ENCODE measurements around the gene MPZL1. TPM values are rescaled to one million over a fixed set of nuclear protein-coding genes. Genes with fewer than 3 reads are reported as not detected.
A peak's percentile ranks its signal among the peaks of the same experiment; 100 is the strongest.

MPZL1 gene
- total and polyA plus RNA-seq, 2 of the 13 experiments (the other 11 are each of a cell fraction or from before 2014, with no cell fraction given), result 38.0 to 68.7 TPM

DNA sequence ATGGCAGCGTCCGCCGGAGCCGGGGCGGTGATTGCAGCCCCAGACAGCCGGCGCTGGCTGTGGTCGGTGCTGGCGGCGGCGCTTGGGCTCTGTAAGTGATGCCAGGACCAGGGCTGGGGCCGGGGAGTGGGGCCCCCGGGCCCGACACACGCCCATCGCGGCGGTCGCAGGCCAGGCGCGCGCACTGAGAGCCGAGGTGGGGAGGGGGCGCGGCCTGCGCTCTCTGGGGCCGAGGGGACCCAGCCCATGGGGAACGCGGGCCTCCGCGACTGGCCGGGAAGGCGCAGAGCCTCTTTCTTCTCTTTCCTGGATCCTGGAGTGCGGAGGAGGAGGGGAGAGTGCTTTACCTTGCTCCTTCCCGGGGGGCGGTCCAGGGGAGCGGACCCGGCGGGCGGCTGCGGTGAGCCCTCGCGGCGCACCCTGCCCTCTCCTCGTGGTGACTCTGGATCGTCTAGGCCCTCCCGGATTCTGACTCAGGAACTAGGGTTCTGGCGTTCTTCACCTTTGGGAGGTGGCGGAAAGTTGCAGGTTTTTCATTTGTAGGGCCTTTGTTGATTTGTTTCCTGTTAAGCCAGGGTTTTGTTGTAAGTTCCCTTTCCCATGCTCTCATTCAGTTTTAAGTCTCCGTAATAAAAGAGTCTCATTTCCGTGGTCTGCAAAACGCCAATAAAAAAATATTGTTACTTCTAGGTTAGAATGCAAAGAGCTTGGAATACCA is 529 bp downstream of the MPZL1 start (continued):
- TF ChIP-seq, protein P1, sequence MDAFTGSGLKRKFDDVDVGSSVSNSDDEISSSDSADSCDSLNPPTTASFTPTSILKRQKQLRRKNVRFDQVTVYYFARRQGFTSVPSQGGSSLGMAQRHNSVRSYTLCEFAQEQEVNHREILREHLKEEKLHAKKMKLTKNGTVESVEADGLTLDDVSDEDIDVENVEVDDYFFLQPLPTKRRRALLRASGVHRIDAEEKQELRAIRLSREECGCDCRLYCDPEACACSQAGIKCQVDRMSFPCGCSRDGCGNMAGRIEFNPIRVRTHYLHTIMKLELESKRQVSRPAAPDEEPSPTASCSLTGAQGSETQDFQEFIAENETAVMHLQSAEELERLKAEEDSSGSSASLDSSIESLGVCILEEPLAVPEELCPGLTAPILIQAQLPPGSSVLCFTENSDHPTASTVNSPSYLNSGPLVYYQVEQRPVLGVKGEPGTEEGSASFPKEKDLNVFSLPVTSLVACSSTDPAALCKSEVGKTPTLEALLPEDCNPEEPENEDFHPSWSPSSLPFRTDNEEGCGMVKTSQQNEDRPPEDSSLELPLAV (CRISPR knock-in tag; conservative IDR thresholded peaks at IDR 0.05; ENCODE audit: low read depth), result no peak
- TF ChIP-seq, protein P2, sequence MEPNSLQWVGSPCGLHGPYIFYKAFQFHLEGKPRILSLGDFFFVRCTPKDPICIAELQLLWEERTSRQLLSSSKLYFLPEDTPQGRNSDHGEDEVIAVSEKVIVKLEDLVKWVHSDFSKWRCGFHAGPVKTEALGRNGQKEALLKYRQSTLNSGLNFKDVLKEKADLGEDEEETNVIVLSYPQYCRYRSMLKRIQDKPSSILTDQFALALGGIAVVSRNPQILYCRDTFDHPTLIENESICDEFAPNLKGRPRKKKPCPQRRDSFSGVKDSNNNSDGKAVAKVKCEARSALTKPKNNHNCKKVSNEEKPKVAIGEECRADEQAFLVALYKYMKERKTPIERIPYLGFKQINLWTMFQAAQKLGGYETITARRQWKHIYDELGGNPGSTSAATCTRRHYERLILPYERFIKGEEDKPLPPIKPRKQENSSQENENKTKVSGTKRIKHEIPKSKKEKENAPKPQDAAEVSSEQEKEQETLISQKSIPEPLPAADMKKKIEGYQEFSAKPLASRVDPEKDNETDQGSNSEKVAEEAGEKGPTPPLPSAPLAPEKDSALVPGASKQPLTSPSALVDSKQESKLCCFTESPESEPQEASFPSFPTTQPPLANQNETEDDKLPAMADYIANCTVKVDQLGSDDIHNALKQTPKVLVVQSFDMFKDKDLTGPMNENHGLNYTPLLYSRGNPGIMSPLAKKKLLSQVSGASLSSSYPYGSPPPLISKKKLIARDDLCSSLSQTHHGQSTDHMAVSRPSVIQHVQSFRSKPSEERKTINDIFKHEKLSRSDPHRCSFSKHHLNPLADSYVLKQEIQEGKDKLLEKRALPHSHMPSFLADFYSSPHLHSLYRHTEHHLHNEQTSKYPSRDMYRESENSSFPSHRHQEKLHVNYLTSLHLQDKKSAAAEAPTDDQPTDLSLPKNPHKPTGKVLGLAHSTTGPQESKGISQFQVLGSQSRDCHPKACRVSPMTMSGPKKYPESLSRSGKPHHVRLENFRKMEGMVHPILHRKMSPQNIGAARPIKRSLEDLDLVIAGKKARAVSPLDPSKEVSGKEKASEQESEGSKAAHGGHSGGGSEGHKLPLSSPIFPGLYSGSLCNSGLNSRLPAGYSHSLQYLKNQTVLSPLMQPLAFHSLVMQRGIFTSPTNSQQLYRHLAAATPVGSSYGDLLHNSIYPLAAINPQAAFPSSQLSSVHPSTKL (CRISPR knock-in tag; IDR thresholded peaks at IDR 0.05), result no peak; the same call in 1 of the 2 replicates
- TF ChIP-seq ZFP82 (CRISPR knock-in tag; IDR thresholded peaks at IDR 0.05; ENCODE audit: borderline replicate concordance), result 0 out of 2 replicates have a peak, but pooled peaks have one; percentile 61
- TF ChIP-seq MTF1 (CRISPR knock-in tag; IDR thresholded peaks at IDR 0.05), result no peak
- TF ChIP-seq GFI1 (CRISPR knock-in tag; IDR thresholded peaks at IDR 0.05; ENCODE audit: borderline replicate concordance), result no peak; the same call in 1 of the 2 replicates
- TF ChIP-seq, protein P3, sequence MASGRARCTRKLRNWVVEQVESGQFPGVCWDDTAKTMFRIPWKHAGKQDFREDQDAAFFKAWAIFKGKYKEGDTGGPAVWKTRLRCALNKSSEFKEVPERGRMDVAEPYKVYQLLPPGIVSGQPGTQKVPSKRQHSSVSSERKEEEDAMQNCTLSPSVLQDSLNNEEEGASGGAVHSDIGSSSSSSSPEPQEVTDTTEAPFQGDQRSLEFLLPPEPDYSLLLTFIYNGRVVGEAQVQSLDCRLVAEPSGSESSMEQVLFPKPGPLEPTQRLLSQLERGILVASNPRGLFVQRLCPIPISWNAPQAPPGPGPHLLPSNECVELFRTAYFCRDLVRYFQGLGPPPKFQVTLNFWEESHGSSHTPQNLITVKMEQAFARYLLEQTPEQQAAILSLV (CRISPR knock-in tag; IDR thresholded peaks at IDR 0.05; ENCODE audit: borderline replicate concordance), result no peak
- no peak for TF ChIP-seq ISL2 (CRISPR knock-in tag; IDR thresholded peaks at IDR 0.05)
- TF ChIP-seq ZSCAN5A (CRISPR knock-in tag; IDR thresholded peaks at IDR 0.05; ENCODE audit: borderline replicate concordance), result no peak
- peak; percentile 44 for TF ChIP-seq SRSF1 (optimal IDR thresholded peaks at IDR 0.05; ENCODE audit: low read depth, low read length)
- TF ChIP-seq JUN (CRISPR knock-in tag; IDR thresholded peaks at IDR 0.05), result no peak
- TF ChIP-seq ZNF34 (CRISPR knock-in tag; IDR thresholded peaks at IDR 0.05; ENCODE audit: borderline replicate concordance), result no peak
- TF ChIP-seq ZSCAN22 (CRISPR knock-in tag; IDR thresholded peaks at IDR 0.05), result no peak
- no peak for TF ChIP-seq ESRRA (CRISPR knock-in tag; IDR thresholded peaks at IDR 0.05; ENCODE audit: low read depth)
- no peak for TF ChIP-seq SPEN (CRISPR knock-in tag; IDR thresholded peaks at IDR 0.05; ENCODE audit: low read depth)
- TF ChIP-seq YEATS2 (CRISPR knock-in tag; IDR thresholded peaks at IDR 0.05; ENCODE audit: borderline replicate concordance), result no peak
- no peak for TF ChIP-seq ZNF878 (CRISPR knock-in tag; IDR thresholded peaks at IDR 0.05)
- TF ChIP-seq HNRNPH1 (optimal IDR thresholded peaks at IDR 0.05; ENCODE audit: low read depth, low read length), result no peak
- no peak for TF ChIP-seq CBFB (CRISPR knock-in tag; IDR thresholded peaks at IDR 0.05)
- no peak for TF ChIP-seq SP2 (CRISPR knock-in tag; IDR thresholded peaks at IDR 0.05)
- peak; percentile 88 for TF ChIP-seq ASH2L (IDR thresholded peaks at IDR 0.05; ENCODE audit: insufficient read length, low read depth, low read length)
- TF ChIP-seq BORCS8-MEF2B (CRISPR knock-in tag; IDR thresholded peaks at IDR 0.05), result 0 out of 2 replicates have a peak, but pooled peaks have one; percentile 42
- TF ChIP-seq SP4 (CRISPR knock-in tag; IDR thresholded peaks at IDR 0.05), result peak; percentile 57; the same call in 1 of the 2 replicates
